GM19328 (cell line): ENCODE results near the gene TPRKB.
"Not testable (repeated sequence)": the region's sequence is repeated elsewhere in the genome, so short reads cannot be mapped to it uniquely, and the experiment has no call there.

Experiments used
- ATAC-seq: cut with Tn5 transposase; IDR thresholded peaks from one replicate; pipeline ENCODE4 v1.9.1; 2021; ENCODE audit warnings: mild to moderate bottlenecking, moderate library complexity; ENCODE audit not compliant: unreplicated experiment

The TPRKB gene

GRCh38 chr2:73740767-73741166 lies 3.6 kb upstream of the TPRKB start:
- ATAC-seq, result no peak

DNA sequence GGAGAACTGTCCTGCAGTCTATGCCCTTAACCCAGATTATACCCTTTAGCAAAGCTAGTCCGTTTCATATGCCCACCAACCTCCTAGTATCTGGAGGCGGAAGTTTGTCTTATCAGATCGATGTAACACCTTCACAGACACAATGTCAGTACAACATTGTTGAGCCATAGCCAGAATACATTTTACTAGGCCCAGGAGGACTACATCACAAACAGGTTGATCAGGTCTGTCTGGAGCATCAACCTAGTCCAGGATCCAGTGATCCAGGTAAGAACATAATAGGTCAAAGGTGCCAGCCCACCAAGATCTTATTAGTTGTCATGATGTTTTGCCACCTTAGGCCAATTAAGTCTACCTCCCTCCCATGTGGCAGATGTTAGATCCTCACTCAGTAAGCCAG lies 2.0 kb upstream of the TPRKB start:
- no peak for ATAC-seq

DNA sequence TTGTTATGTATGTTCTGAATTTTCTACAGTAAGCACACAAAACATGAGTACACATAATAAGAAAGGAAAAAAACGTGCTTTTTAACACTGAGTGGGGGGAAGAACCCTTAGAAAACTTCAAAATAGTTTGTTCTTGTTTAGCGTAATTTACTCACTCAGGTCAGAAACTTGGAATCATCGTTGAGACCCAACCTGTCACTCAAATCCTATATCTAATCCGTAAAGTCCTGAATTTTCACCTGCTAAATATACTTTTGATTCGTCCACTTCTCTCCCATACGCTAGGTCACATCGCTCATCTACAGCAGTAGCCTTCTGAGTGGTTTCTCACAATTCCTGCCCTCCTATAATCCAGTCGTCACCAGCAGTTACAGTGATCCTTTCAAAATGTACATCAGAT lies 767 bp downstream of the TPRKB start:
- ATAC-seq, result no peak

GRCh38 chr2:73730810-73731209 lies 6.3 kb downstream of the TPRKB start:
- ATAC-seq, result no peak

DNA sequence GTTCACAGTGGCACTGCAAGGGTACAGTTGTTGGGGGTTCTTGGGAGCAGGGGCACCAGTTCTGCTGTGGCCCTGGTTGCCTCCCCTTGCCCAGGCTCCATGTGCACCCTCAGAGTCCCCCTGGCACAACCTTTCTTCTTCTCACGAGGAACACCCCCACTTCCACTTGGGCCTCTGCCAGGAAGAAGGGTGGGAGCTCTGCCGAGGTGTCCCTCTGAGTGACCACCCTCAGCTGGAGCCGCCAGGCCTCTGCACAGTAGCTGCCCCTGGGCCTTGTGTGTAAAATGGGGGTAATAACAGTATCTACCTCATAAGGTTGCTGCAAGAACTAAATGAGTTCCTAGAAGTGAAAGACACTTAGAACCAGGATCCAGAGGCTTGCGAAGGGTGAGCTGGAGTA lies 8.4 kb downstream of the TPRKB start:
- ATAC-seq, result no peak

GRCh38 chr2:73728043-73728442 lies 9.1 kb downstream of the TPRKB start:
- no peak for ATAC-seq

DNA sequence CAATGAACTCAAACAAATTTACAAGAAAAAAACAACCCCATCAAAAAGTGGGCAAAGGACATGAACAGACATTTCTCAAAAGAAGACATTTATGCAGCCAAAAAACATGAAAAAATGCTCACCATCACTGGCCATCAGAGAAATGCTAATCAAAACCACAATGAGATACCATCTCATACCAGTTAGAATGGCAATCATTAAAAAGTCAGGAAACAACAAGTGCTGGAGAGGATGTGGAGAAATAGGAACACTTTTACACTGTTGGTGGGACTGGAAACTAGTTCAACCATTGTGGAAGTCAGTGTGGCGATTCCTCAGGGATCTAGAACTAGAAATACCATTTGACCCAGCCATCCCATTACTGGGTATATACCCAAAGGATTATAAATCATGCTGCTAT lies 10.5 kb downstream of the TPRKB start:
- not testable (repeated sequence) for ATAC-seq

DNA sequence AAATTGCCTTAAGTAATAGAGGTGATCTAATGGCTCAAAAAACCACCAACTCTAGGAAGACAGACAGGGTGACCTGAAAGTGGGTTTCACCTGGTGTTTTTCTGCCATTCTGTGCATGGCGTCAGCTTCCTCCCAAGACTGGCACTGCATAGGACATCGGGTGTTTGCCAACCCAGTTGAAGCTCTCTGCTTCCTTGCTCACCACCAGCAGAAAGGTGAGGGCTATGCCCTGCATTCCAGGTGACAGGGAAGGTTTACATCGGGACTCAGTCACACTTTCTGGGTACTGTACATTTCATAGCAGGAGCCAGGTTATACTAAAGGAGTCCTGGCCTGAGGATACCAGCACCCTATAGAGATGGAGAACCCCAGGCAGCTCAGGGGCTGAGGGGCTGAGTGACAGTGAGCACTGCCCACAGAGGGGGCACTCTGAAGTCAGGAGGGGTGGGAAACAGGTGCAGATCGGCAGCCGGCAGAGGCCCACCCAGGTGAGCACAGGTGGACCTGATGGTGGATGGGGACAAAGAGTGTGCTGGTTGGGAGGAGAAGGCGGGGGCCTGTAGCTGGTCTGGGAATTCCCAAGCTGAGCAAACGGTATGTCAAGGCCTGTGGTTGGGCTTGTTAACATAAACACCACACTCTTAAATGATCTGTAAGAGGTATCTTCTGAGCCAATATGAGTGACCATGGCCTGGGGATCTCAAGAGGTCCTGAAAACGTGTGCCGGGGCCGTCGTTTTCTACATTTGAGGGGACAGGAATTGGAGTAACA lies 18.1 kb downstream of the TPRKB start:
- no peak for ATAC-seq

DNA sequence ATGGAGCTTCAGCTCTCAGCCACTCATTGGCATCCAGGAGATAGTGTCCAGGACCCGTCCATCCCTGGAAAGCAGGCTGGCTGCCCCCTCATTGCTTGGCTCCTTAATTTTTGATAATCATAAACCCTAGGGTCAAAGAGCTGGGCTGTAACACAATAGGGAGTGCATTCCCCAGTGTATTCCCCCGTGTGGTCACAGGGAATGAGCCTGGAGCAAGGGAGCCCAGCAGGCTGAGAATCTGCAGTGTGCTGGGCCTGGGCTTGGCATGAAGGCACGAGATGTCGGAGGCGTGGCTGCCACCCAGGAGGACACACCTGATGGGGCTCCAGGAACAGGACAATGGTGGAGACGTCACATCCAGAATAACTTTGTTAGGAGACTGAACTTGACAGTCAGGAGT lies 18.7 kb downstream of the TPRKB start:
- ATAC-seq, result no peak

- ATAC-seq, result not testable (repeated sequence)
Measured at GRCh38 chr2:73717695-73718094, 19.4 kb downstream of the TPRKB start.

- no peak for ATAC-seq
Measured at GRCh38 chr2:73717251-73717606, 19.9 kb downstream of the TPRKB start.

- no peak for ATAC-seq
Measured at GRCh38 chr2:73716543-73717250, 20.4 kb downstream of the TPRKB start.

DNA sequence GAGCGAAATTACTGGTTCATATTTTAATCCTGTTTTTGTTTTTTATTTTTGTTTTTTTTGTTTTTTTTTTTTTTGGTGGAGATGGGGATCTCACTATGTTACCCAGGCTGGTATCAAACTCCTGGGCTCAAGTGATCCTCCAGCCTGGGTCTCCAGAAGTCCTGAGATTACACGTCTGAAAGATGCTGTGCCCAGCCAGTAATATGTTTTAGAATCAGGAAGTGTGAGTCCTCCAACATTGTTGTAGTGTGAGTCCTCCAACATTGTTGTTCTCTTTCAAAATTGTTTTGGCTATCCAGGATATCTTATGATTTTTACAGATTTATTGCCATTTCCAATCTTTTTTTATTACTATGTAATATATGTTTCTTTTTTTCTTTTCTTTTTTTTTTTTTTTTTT lies 23.1 kb downstream of the TPRKB start:
- no peak for ATAC-seq

- no peak for ATAC-seq
Measured at GRCh38 chr2:73708527-73708926, 28.6 kb downstream of the TPRKB start.

- ATAC-seq, result no peak
Measured at GRCh38 chr2:73707636-73708035, 29.5 kb downstream of the TPRKB start.

DNA sequence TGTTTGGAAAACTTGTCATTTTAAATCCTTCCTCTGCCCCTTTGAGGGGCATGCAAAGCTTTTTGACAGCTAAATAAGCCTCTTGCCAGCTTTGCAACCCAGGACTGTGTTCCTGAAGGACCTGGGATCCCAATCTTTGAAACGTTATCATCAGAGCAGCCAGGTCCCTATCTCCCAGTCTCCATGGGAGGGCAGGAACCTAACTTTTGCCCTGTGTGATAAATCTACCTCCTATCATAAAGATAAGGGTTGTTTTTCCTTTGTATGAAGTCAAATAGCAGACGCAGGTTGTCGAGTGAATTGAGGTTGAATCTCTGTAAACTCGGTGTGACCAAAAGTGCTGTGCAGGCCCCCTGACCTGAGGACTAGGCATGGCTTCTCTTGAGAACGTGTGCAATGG lies 30.1 kb downstream of the TPRKB start:
- ATAC-seq, result no peak

DNA sequence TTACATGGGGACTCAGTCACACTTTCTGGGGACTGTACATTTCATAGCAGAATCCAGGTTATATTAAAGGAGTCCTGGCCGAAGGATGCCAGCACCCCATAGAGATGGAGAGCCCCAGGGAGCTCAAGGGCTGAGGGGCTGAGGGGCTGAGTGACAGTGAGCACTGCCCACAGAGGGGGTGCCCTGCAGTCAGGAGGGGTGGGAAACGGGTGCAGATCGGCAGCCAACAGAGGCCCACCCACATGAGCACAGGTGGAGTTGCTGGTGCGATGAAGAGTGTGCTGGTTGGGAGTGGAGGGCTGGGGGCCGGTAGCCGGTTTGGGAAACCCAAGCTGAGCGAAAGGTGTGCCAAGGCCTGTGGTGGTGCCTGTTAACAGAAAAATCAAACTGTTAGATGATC lies 32.1 kb downstream of the TPRKB start:
- ATAC-seq, result no peak

DNA sequence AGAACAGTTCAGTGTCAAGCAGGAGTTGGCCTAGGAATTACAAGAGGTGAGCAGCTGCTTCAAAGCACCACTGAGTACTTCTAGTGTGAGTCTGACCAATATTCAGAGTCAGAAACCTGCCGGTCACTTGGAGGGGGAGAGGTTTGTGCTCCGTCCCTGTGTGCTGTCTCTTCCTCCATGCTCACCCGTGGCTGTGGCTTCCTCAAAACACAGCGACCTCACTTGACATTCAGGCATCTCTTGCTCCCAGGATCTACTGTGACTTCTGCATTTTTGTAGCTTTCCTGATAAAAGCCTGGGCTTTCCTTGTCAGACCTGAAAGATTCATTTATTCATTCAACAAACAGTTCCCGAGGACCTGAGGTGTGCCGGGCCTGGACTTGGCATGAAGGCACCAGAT lies 32.9 kb downstream of the TPRKB start:
- ATAC-seq, result no peak

DNA sequence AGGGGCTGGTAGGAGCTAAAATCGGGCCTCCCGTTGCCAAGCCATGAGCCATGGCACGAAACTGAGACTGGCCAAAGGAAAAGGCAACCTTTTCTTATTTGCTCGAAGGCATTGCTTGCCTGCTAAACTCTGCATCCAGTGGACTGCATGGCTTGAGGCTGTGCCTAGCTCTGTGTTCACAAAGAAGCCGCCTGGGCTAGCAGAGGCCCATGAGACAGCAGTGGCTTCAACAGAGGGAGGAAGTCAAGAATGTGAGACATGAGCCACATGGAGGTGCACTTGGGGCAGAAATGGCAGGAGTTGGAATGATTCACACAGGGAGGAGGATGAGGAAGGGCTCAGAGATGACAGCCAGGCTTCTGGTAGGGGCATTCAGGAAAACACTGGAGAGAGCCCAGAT lies 33.5 kb downstream of the TPRKB start:
- no peak for ATAC-seq

GRCh38 chr2:73702852-73703493 lies 34.2 kb downstream of the TPRKB start:
- not testable (repeated sequence) for ATAC-seq

DNA sequence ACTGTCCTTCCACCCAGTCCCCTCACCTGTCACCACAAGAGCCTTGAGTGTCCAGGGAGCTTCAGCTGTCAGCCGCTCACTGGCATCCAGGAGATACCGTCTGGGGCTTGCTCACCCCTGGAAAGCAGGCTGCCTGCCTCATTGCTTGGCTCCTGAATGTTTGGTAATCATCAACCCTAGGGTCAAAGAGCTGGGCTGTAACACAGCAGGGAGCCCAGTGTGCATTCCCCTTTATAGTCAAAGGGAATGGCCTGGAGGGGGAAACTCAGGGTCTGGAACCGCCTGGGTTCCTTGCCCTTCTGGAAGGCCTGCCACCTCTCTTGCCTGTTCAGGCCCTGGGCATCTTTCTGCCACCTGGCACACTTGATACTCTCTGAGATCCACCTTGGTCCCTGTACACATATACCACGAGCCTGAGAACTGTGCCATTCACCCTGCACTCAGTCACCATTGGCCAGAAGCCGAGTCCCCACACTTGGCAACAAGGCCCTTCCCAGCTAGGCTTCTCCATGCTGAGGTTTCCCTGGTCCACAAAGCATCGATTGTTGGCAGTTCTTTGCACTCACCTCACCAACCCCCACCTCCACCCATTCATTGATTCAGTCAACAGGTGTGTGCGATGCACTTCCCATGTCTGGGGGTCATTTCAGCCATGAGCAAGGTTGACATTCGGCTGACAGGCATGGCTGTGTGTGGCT lies 35.0 kb downstream of the TPRKB start:
- no peak for ATAC-seq

GRCh38 chr2:73701448-73701765 lies 35.7 kb downstream of the TPRKB start:
- ATAC-seq, result not testable (repeated sequence)
